Middle frontal gyrus (tissue), 1 donor: Measurements from ENCODE around the gene KIAA1217.
"Not testable (repeated sequence)": the region's sequence is repeated elsewhere in the genome, so short reads cannot be mapped to it uniquely, and the experiment has no call there.

ENCODE experiments used
- DNase-seq: peaks from one replicate; pipeline ENCODE4 v3.0.0-alpha.2; 2015; ENCODE audit warnings: low spot score; ENCODE audit errors: extremely low spot score

KIAA1217 gene

GRCh38 chr10:24289235-24289634, 80.3 kb downstream of the KIAA1217 start:
- DNase-seq = no peak

- DNase-seq = no peak
Observed at GRCh38 chr10:24292304-24293293, 83.7 kb downstream of the KIAA1217 start.

- no peak for DNase-seq
Observed at GRCh38 chr10:24299578-24300260, 90.8 kb downstream of the KIAA1217 start.

- no peak for DNase-seq
Observed at GRCh38 chr10:24303522-24304310, 94.8 kb downstream of the KIAA1217 start.

- DNase-seq = no peak
Observed at GRCh38 chr10:24305551-24306506, 96.9 kb downstream of the KIAA1217 start.

- no peak for DNase-seq
Observed at GRCh38 chr10:24306507-24306875, 97.6 kb downstream of the KIAA1217 start.

- DNase-seq = no peak
Observed at GRCh38 chr10:24307116-24307515, 98.2 kb downstream of the KIAA1217 start.

GRCh38 chr10:24307696-24308485, 99.0 kb downstream of the KIAA1217 start:
- DNase-seq = no peak

GRCh38 chr10:24310104-24310503, 101.2 kb downstream of the KIAA1217 start:
- no peak for DNase-seq

- no peak for DNase-seq
Observed at GRCh38 chr10:24311888-24312287, 103.0 kb downstream of the KIAA1217 start.

DNA sequence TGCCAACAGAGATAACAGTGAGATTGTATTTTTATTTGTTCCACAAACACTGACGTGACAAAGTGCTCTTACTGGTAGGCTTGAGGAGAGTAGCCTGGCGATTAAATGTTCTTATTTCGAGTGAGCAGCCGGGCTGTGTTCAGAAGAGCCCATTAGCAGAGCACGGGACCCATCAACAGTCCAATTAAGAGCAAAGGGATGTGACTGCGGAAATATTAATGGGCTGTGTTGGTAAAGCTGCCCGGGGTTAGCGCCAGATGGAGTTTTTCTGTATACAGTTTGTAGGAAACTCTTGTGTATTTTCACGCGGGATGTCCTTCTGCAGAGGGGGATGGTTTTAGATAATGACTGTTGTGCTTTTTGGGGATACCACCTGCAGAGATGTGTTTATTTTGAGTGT, 104.3 kb downstream of the KIAA1217 start:
- no peak for DNase-seq

DNA sequence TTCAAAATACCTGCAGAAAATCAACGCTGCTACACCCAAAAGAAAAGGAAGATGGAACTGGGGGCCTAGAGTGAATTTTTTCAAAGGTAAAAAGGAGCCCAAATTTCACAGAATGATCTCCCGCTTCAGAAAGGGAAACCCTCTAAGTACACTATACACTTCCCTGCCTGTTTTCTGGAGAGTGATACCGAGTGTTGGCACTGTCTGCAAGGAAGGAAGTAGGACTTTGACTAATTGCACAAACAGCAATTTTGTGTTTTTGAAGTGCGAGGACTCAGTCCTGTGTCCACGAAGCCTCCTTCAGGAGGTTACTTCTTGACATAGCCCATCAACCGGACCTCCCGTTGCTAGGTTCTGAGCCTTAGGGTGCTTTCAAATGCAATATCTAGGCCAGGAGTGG, 106.3 kb downstream of the KIAA1217 start:
- DNase-seq = no peak

DNA sequence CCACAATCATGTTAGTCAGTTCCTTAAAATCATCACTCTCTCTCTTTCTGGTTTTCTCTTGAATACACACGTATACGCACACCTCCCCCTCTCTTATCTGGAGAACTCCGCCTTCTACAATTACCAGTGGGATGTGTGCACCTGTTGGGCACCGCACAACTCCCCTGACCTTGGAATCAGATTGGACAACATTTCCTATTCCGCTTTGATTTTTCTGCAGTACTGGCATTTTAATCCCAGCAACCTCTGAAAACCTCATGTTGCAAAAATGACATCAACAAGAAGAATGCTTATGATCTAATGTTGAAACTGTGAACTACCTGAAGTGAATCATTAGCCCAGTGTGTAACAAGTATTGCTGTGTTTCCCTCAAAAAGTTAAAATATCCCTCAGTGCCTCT, 109.6 kb downstream of the KIAA1217 start:
- no peak for DNase-seq

DNA sequence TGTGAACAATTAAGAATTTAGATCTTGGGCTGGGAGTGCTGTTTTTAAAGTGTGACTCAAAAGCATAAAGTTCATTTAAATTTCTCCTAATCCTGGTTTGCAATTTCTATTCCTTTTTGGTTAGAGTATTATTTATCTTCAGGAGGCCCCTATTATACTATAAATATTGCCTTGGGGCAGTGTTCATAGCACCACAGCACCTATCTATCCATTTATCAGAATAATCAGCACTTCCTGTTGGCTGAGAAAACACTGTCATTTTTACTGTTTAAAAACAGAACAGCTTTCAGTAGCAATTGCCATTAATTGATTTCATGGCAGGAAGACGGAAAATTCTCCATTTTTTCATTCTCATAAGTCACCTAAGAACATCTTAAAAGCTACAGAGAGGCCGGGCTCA, 111.4 kb downstream of the KIAA1217 start:
- DNase-seq = no peak

DNA sequence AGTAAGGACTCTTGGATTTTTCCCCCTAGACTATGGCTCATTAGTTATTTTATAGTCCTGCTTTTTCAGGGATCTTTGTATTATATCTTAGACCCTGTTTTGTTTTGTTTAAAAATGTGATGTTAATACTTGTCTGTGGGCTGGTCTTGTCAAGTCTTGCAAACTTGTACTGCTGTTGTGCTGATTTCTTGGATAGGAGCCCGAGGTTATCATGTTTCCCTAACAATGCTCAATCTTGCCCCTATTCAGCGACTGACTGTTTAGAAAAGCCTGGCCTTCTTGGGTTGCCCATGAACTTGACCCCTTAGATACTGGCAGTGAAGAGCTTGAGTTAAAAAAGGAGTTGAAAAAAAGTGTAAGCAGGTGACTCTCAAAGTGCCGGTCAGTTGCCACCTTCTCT, 115.7 kb downstream of the KIAA1217 start:
- no peak for DNase-seq

DNA sequence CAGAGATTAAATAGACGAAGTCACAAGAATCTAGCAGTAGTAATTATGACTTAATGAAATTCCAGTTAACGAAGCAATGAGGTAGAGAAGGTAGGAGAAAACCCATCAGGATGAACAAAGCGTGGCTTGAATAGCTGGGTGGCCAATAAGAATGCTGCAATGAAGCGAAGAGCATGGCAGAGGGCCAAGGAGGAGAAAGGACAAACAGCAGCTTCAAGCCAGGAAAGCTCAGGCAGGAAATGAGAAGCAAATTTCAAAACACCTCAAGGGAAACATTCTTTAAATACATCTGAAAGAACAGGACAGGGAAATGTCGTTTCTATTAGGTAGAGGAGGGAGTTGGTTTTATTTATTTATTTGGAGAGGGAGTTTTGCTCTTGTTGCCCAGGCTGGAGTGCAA, 122.5 kb downstream of the KIAA1217 start:
- no peak for DNase-seq

DNA sequence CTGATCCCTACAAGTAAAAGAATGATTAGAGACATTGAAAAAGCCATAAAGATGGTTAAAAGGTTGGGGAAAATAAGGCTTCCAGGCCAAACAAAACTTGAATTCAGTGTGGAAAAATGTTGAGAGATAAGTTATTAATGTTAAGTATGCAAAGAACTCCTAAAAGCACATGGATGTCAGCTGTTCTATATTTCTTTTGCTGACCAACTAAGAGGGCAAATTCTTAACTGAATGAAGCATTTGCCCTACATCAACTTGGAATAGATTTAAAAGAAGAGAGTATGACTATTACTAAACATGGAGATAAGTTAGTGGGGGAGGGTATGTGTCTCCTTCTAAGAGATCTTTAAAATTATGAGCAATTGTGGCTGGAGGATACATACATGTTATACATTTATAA, 124.8 kb downstream of the KIAA1217 start:
- DNase-seq = no peak

DNA sequence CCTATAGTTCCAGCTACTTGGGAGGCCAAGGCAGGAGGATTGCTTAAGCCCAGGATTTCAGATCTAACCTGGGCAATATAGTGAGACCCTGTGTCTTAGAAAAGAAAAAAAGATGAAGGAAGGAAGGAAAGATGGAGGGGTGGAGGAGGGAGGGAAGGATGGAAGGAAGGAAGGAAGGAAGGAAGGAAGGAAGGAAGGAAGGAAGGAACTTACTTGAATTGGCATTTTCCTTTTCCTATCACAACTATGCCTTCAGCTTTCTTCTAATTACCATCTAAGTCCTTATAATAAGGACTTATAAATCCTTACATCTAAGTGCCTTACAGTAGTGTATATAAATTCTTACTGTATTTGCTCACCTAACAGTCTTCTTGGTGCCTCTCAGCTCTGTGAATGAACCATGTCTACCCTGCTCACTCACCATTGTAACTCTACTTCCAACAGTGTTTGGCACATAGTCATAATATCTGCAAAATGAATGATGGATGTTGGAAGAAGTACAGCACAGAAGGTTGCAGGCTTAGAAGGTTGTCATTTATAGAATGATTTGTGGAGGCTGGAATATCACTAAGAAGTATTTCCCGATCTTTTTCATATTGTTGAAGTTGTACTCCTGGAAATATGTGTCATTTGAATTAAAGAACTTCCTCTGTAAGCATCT, 125.5 kb downstream of the KIAA1217 start:
- no peak for DNase-seq

DNA sequence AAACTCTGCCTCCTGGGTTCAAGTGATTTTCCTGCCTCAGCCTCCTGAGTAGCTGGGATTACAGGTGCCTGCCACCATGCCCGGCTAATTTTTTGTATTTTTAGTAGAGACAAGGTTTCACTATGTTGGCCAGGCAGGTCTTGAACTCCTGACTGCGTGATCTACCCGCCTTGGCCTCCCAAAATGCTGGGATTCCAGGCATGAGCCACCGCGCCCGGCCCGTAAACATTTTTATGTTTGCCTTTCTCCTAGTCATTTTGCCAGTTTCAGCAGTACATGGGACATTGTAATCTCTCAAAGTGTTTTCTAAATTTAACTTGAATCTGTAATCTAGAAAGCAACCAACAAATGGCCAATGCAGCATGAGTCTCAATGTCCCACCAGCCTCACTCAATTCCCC, 128.8 kb downstream of the KIAA1217 start:
- DNase-seq = not testable (repeated sequence)
